ENCODE data around the gene DNAJC4.

DNA sequence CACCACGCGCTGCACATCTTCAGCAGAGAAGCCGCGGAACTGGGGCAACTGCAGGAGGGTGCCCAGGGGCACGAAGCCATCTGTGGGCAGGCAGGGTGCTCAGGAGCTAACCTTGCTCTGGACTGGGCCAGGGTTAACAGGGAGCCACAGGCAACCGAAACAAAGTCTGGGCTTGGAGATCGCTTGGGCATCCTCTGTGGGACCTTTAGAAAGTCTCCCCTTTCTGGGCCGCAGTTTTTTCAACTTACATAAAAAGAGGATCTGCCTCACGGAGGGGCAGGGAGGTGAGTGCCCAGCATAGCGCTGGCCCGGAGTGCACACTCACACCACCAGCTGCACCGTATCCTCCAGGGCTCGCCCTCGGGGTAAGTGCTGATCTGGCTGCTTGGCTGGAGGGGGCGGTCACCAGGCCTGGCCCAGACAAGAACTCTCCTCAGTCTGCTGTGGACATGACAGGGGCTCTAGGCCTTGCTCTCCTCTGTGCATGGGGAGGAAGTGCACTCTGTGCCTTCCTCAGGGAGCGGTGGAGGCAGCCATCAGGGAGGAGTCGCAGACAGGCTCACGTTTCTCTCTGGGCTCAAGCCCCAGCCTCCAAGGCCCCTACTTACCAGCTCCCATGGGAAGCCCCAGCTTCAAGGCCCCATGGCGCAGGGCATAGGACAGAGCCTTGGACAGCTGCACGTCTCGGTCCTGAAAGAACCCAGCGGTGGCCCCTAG lies 5.3 kb upstream of the DNAJC4 start:
- TF ChIP-seq, protein P1, sequence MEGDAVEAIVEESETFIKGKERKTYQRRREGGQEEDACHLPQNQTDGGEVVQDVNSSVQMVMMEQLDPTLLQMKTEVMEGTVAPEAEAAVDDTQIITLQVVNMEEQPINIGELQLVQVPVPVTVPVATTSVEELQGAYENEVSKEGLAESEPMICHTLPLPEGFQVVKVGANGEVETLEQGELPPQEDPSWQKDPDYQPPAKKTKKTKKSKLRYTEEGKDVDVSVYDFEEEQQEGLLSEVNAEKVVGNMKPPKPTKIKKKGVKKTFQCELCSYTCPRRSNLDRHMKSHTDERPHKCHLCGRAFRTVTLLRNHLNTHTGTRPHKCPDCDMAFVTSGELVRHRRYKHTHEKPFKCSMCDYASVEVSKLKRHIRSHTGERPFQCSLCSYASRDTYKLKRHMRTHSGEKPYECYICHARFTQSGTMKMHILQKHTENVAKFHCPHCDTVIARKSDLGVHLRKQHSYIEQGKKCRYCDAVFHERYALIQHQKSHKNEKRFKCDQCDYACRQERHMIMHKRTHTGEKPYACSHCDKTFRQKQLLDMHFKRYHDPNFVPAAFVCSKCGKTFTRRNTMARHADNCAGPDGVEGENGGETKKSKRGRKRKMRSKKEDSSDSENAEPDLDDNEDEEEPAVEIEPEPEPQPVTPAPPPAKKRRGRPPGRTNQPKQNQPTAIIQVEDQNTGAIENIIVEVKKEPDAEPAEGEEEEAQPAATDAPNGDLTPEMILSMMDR (IDR thresholded peaks at IDR 0.05; ENCODE audit: low read length), result no peak
- TF ChIP-seq EZH2 (IDR thresholded peaks at IDR 0.05; ENCODE audit: borderline replicate concordance, low read length), result no peak

Measured in OCI-LY1 (cell line).